ENCODE results near the gene KRTAP7-1.

GRCh38 chr21:30838536-30838935 is 9.0 kb upstream of the KRTAP7-1 start:
- TF ChIP-seq EP300 (IDR thresholded peaks at IDR 0.05) (no peak), POLR2A (IDR thresholded peaks at IDR 0.05; ENCODE audit: low read depth) (no peak)
- TF ChIP-seq, protein P1, sequence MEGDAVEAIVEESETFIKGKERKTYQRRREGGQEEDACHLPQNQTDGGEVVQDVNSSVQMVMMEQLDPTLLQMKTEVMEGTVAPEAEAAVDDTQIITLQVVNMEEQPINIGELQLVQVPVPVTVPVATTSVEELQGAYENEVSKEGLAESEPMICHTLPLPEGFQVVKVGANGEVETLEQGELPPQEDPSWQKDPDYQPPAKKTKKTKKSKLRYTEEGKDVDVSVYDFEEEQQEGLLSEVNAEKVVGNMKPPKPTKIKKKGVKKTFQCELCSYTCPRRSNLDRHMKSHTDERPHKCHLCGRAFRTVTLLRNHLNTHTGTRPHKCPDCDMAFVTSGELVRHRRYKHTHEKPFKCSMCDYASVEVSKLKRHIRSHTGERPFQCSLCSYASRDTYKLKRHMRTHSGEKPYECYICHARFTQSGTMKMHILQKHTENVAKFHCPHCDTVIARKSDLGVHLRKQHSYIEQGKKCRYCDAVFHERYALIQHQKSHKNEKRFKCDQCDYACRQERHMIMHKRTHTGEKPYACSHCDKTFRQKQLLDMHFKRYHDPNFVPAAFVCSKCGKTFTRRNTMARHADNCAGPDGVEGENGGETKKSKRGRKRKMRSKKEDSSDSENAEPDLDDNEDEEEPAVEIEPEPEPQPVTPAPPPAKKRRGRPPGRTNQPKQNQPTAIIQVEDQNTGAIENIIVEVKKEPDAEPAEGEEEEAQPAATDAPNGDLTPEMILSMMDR (IDR thresholded peaks at IDR 0.05) = no peak

Measured in esophagus muscularis mucosa (tissue), 4 donors.